Esophagus muscularis mucosa (tissue), 4 donors: ENCODE measurements around the gene BRF1. TPM values are rescaled to one million over a fixed set of nuclear protein-coding genes. Genes with fewer than 3 reads are reported as not detected.

Experiments used
- DNase-seq: peaks from one replicate; pipeline ENCODE4 v3.0.0-alpha.2; 2017; ENCODE audit errors: extremely low spot score
- H3K27ac ChIP-seq, 4 donors: fragments of 200-600 bp; sonication (generic); replicated peaks in 1 of 4; 1 replicate in 3 of 4; 2 replicates in 1 of 4; pipeline ENCODE4 v1.5.1; 2016 to 2019; ENCODE audit warnings: mild to moderate bottlenecking in 1 of 4
- H3K27me3 ChIP-seq, 4 donors: fragments of 200-600 bp; sonication (generic); one replicate each; pipeline versions ENCODE4 v1.5.1 to v1.6.0; 2016 to 2019
- H3K36me3 ChIP-seq, 4 donors: fragments of 200-600 bp; sonication (generic); one replicate each; pipeline ENCODE4 v1.5.1; 2016 to 2019
- H3K4me1 ChIP-seq, 4 donors: fragments of 200-600 bp; sonication (generic); one replicate each; pipeline ENCODE4 v1.5.1; 2016 to 2019
- H3K4me3 ChIP-seq, 4 donors: fragments of 200-600 bp; sonication (generic); 1 replicate in 2 of 4; 2 replicates in 2 of 4; pipeline ENCODE4 v1.5.1; 2016 to 2019; ENCODE audit warnings: mild to moderate bottlenecking in 4 of 4, moderate library complexity in 1 of 4
- H3K9me3 ChIP-seq, 4 donors: fragments of 200-600 bp; sonication (generic); 1 replicate in 3 of 4; 2 replicates in 1 of 4; pipeline ENCODE4 v1.5.1; 2016 to 2019
- EP300 ChIP-seq: sonication (generic); formaldehyde crosslinking; IDR thresholded peaks from one replicate; pipeline ENCODE4 v1.6.1; 2017; ENCODE audit warnings: antibody characterized with exemption
- POLR2A ChIP-seq: fragments of 450-650 bp; IDR thresholded peaks from one replicate; pipeline ENCODE4 v1.6.1; 2017; ENCODE audit warnings: antibody characterized with exemption, moderate library complexity, mild to moderate bottlenecking, low read depth
- POLR2AphosphoS5 ChIP-seq, 2 donors: sonication (generic); formaldehyde crosslinking; IDR thresholded peaks; one replicate each; pipeline ENCODE4 v1.6.1; 2017; ENCODE audit warnings: antibody characterized with exemption in 2 of 2
- WGBS: methylation state at CpG from one replicate; pipeline ENCODE4 v1.1.5; 2018; 5-methylcytosine and 5-hydroxymethylcytosine counted together
- intact Hi-C: fragments of 100-400 bp; cut with DNase I; formaldehyde crosslinking; loops from one replicate; pipeline ENCODE4 v1.15.1; 2023
- total RNA-seq, 4 donors: library from RNA; depleted of rRNA; stranded (reverse); fragments of >200 nt; gene quantifications; one replicate each; pipeline versions ENCODE4 v1.1.0 to v1.2.1, GENCODE V29; 2016
- TF ChIP-seq, protein P1 (sequence below), 3 experiments: fragments of 200-600 bp in 2 of 3; fragments of 450-650 bp in 1 of 3; sonication (generic) in 2 of 3; IDR thresholded peaks; one replicate each; pipeline ENCODE4 v1.5.1; 2017 to 2019; ENCODE audit warnings: antibody characterized with exemption in 3 of 3, mild to moderate bottlenecking in 2 of 3, moderate library complexity in 1 of 3

The BRF1 gene
- total RNA-seq: 10 to 100 TPM; 23.0 to 47.3 (median 41.4) TPM

DNA sequence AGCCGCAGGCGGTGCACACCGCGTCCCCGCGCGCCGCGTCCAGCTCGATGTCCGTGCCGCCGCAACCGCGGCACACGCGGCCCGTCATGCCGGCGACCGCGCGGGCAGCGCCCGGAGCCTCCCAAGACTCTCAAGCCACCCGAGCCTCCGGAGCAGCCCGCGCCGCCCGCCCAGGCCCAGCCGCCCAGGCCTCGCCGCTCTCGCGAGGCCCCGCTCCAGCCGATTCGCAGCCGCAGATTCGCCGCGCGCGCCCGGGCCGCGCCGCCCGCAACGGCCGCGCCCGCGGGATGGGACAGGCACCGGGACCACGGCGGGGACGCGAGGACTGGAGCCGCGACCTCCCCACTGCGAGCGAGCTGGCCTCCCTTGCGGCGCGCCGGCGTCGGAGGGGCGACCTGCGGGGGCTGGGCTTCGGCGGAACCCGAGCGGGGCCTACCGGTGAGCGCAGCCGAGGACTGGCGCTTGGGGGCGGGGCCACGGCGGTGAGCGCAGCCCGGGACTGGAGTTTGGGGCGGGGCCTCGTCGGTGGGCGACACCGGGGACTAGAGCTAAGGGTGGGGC is at the start of gene BRF1:
Gene BRF1 (minus strand): TSS at position 460 of the 561 bp plus-strand sequence. CDS start 372 bp downstream, at position 88.
- Histone ChIP-seq H3K36me3 (no peaks in the 10 kb centered on the region), H3K27me3 (no peaks in the 10 kb centered on the region), H3K4me1 (peaks cover 18 to 32% (median 28%) of the 10 kb centered on the region in 4 donors), H3K9me3 (no peaks in the 10 kb centered on the region), H3K4me3 (peak within 1 kb of the TSS; percentile 64 to 85 (median 82)), H3K27ac (peak within 1 kb of the TSS; percentile 93 to 98 (median 95))
- intact Hi-C loops: no loop called here
- peak; percentile 98 for DNase-seq
- TF ChIP-seq, protein P1, sequence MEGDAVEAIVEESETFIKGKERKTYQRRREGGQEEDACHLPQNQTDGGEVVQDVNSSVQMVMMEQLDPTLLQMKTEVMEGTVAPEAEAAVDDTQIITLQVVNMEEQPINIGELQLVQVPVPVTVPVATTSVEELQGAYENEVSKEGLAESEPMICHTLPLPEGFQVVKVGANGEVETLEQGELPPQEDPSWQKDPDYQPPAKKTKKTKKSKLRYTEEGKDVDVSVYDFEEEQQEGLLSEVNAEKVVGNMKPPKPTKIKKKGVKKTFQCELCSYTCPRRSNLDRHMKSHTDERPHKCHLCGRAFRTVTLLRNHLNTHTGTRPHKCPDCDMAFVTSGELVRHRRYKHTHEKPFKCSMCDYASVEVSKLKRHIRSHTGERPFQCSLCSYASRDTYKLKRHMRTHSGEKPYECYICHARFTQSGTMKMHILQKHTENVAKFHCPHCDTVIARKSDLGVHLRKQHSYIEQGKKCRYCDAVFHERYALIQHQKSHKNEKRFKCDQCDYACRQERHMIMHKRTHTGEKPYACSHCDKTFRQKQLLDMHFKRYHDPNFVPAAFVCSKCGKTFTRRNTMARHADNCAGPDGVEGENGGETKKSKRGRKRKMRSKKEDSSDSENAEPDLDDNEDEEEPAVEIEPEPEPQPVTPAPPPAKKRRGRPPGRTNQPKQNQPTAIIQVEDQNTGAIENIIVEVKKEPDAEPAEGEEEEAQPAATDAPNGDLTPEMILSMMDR (IDR thresholded peaks at IDR 0.05): no peak
- TF ChIP-seq POLR2AphosphoS5 (IDR thresholded peaks at IDR 0.05): peak in 1 of 2 donors; percentile 73
- WGBS: no CpG with 5 or more reads among the region's 90 CpGs

DNA sequence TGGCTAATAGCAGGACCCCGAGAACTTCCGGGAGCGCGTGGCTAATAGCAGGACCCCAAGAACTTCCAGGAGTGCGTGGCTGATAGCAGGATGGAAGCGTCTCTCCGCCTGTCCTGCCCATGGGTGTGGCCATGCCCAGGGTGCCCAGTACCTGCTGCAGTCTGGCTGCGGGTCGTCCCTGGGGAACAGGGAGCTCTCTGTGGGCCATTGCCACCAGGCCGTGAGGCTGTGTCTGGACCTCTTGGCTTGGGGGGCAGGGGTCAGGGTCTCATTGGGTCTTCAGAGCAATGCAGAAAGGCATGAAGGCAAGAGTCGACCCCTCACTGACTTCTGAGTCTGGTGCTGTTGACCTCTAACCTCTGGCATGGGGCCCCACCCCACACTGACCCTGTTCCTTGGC is 49.2 kb upstream of the BRF1 start:
- intact Hi-C loops: loop anchor here (2.0 to 10.0 kb wide), 3 partner anchors 105 to 257 kb away; partner anchors contain the start of gene BTBD6
- Histone ChIP-seq H3K27me3 (no peaks in the 10 kb centered on the region), H3K27ac (no peak overlapping the region), H3K4me1 (peaks cover 5 to 34% (median 18%) of the 10 kb centered on the region in 4 donors), H3K9me3 (no peaks in the 10 kb centered on the region), H3K4me3 (no peak overlapping the region), H3K36me3 (peaks cover 5 to 43% (median 35%) of the 10 kb centered on the region in 4 donors)
- DNase-seq: no peak
- TF ChIP-seq POLR2A (no peak), POLR2AphosphoS5 (IDR thresholded peaks at IDR 0.05) (no peak), EP300 (no peak)
- TF ChIP-seq, protein P1 (IDR thresholded peaks at IDR 0.05): no peak
- 90% methylated on average over 9 of the region's 11 CpGs for WGBS

DNA sequence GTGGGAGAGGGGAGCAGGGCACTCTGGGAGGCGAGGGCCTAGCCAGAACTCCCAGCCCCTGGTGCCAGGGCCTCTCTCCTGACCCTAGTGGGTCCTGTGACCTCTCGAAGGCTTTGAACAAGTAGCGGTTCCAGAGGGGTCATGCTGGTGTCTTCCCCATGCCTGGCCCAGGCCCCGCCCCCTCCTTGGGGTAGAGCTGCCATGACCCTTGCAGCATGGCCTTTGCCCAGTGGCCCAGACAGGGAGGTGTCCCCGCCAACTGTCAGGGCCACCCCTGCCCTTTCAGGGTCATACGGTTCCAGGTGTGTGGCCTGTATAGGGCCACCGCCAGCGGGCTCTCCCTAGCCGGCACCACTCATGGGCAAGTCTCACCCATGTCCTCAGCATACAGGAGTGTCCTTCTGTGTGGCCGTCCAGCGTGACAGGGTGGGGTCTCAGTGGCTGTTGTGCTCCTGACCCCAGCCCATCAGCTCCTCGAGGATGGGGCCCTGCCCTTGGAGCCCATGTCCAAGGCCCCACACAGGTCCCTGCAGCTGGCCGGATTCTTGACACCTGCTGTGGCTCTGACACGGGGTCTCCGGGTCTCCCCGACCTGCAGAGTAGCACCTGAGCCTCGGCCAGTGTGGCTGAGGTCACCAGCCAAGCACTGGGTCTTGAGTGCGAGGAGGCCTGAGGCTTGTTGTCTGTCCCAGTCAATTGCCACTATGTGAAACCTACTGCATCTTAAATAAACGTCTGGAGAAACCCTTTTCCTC is 48.3 kb upstream of the BRF1 start:
- intact Hi-C loops: no loop called here
- WGBS: 92% methylated on average over 8 of the region's 19 CpGs
- no peaks in the 10 kb centered on the region for H3K27me3 ChIP-seq

GRCh38 chr14:105348169-105348944 is 47.6 kb upstream of the BRF1 start:
- peaks cover 5 to 39% (median 22%) of the 10 kb centered on the region in 4 donors for H3K4me1 ChIP-seq
- no peak for DNase-seq
- peaks cover 0 to 27% (median 23%) of the 10 kb centered on the region in 4 donors for H3K36me3 ChIP-seq
- TF ChIP-seq EP300 (no peak), POLR2AphosphoS5 (IDR thresholded peaks at IDR 0.05) (no peak)
- 90% methylated on average over 2 of the region's 26 CpGs for WGBS
- no peak overlapping the region for H3K27ac ChIP-seq
- no peak overlapping the region for H3K4me3 ChIP-seq
- intact Hi-C loops: no loop called here
- no peaks in the 10 kb centered on the region for H3K9me3 ChIP-seq
- no peaks in the 10 kb centered on the region for H3K27me3 ChIP-seq

More for the DNA sequence above, 48.3 kb upstream of the BRF1 start:
- no peak overlapping the region for H3K27ac ChIP-seq
- no peak for DNase-seq
- TF ChIP-seq, protein P1 (IDR thresholded peaks at IDR 0.05): no peak
- TF ChIP-seq POLR2AphosphoS5 (IDR thresholded peaks at IDR 0.05): no peak
- no peak for TF ChIP-seq EP300
- TF ChIP-seq POLR2A: no peak
- no peaks in the 10 kb centered on the region for H3K9me3 ChIP-seq
- peaks cover 5 to 34% (median 18%) of the 10 kb centered on the region in 4 donors for H3K4me1 ChIP-seq
- no peak overlapping the region for H3K4me3 ChIP-seq
- H3K36me3 ChIP-seq: peaks cover 0 to 34% (median 26%) of the 10 kb centered on the region in 4 donors

GRCh38 chr14:105347587-105347968 is 46.8 kb upstream of the BRF1 start:
- DNase-seq: no peak
- H3K4me1 ChIP-seq: peaks cover 5 to 47% (median 30%) of the 10 kb centered on the region in 4 donors
- TF ChIP-seq POLR2AphosphoS5 (IDR thresholded peaks at IDR 0.05) (no peak), EP300 (no peak), POLR2A (no peak)
- TF ChIP-seq, protein P1 (IDR thresholded peaks at IDR 0.05): no peak
- intact Hi-C loops: no loop called here
- no peaks in the 10 kb centered on the region for H3K27me3 ChIP-seq
- WGBS: 85% methylated on average over 6 of the region's 8 CpGs
- H3K36me3 ChIP-seq: peaks cover 0 to 27% (median 23%) of the 10 kb centered on the region in 4 donors
- H3K9me3 ChIP-seq: no peaks in the 10 kb centered on the region
- H3K27ac ChIP-seq: no peak overlapping the region
- no peak overlapping the region for H3K4me3 ChIP-seq
